Neuronal stem cell (in vitro differentiated cells): ENCODE results near the gene TBCA.

Experiments
- DNase-seq: peaks from one replicate; pipeline ENCODE4 v3.0.0-alpha.2; 2013; ENCODE audit warnings: low spot score
- H2AFZ ChIP-seq: one replicate; pipeline ENCODE4 v1.6.1; 2013; ENCODE audit warnings: mild to moderate bottlenecking, low read length, inconsistent platforms
- H2AK5ac ChIP-seq: 2 replicates; pipeline ENCODE4 v1.6.1; 2013; ENCODE audit warnings: low read depth, mild to moderate bottlenecking, inconsistent platforms, low read length, moderate library complexity, mixed read lengths
- H2BK120ac ChIP-seq: 2 replicates; pipeline ENCODE4 v1.6.1; 2013; ENCODE audit warnings: low read depth, mild to moderate bottlenecking, inconsistent platforms, low read length, moderate library complexity, mixed read lengths
- H2BK12ac ChIP-seq: one replicate; pipeline ENCODE4 v1.6.1; 2013; ENCODE audit warnings: low read length, inconsistent platforms
- H2BK15ac ChIP-seq: 2 replicates; pipeline ENCODE4 v1.6.1; 2013; ENCODE audit warnings: mild to moderate bottlenecking, low read length, inconsistent platforms, mixed read lengths
- H2BK5ac ChIP-seq: one replicate; pipeline ENCODE4 v1.6.1; 2013; ENCODE audit warnings: inconsistent platforms, mild to moderate bottlenecking, low read length, moderate library complexity
- H3K14ac ChIP-seq: one replicate; pipeline ENCODE4 v1.6.1; 2013; ENCODE audit warnings: low read length, inconsistent platforms
- H3K18ac ChIP-seq: 2 replicates; pipeline ENCODE4 v1.6.1; 2013; ENCODE audit warnings: low read length, inconsistent platforms
- H3K23ac ChIP-seq: 2 replicates; pipeline ENCODE4 v1.6.1; 2013; ENCODE audit warnings: low read depth, mild to moderate bottlenecking, mixed read lengths, low read length, inconsistent platforms; ENCODE audit not compliant: poor library complexity
- H3K27ac ChIP-seq: replicated peaks from 3 replicates; pipeline ENCODE4 v1.5.1; 2013; ENCODE audit warnings: low read length, inconsistent platforms
- H3K27me3 ChIP-seq, 3 experiments: 2 replicates each; pipeline ENCODE4 v1.6.1; 2013; ENCODE audit warnings: low read length in 3 of 3, mild to moderate bottlenecking in 2 of 3, inconsistent platforms in 1 of 3, low read depth in 1 of 3, mixed read lengths in 1 of 3, moderate library complexity in 1 of 3; ENCODE audit not compliant: control insufficient read depth in 3 of 3, insufficient read depth in 3 of 3
- H3K36me3 ChIP-seq, 2 donors: replicated peaks in 1 of 2; 2 replicates each; pipeline ENCODE4 v1.6.1; 2013; ENCODE audit warnings: low read length in 2 of 2; ENCODE audit not compliant: control insufficient read depth in 2 of 2, insufficient read depth in 2 of 2
- H3K4ac ChIP-seq: 2 replicates; pipeline ENCODE4 v1.6.1; 2013; ENCODE audit warnings: inconsistent platforms, mild to moderate bottlenecking, low read length, moderate library complexity
- H3K4me1 ChIP-seq, 2 donors: 1 replicate in 1 of 2; 2 replicates in 1 of 2; pipeline ENCODE4 v1.6.1; 2013; ENCODE audit warnings: low read length in 2 of 2, low read depth in 1 of 2; ENCODE audit not compliant: control insufficient read depth in 2 of 2, insufficient read depth in 1 of 2
- H3K4me2 ChIP-seq: one replicate; pipeline ENCODE4 v1.6.1; 2013; ENCODE audit warnings: mild to moderate bottlenecking, low read length, inconsistent platforms; ENCODE audit not compliant: insufficient read depth, poor library complexity, severe bottlenecking
- H3K4me3 ChIP-seq, 2 donors: 2 replicates each; pipeline ENCODE4 v1.5.1; 2013; ENCODE audit warnings: low read length in 2 of 2, mild to moderate bottlenecking in 2 of 2, inconsistent platforms in 1 of 2, moderate library complexity in 1 of 2
- H3K79me1 ChIP-seq: one replicate; pipeline ENCODE4 v1.6.1; 2013; ENCODE audit warnings: low read depth, mild to moderate bottlenecking, inconsistent platforms, low read length, moderate library complexity
- H3K9ac ChIP-seq: one replicate; pipeline ENCODE4 v1.6.1; 2013; ENCODE audit warnings: mild to moderate bottlenecking, low read depth, low read length, inconsistent platforms; ENCODE audit not compliant: poor library complexity
- H3K9me3 ChIP-seq, 2 donors: replicated peaks in 1 of 2; 2 replicates each; pipeline versions ENCODE3 to v1.6.1; 2013; ENCODE audit warnings: low read length in 2 of 2, mild to moderate bottlenecking in 2 of 2, inconsistent platforms in 1 of 2, low read depth in 1 of 2, mixed read lengths in 1 of 2, moderate library complexity in 1 of 2; ENCODE audit not compliant: control insufficient read depth in 2 of 2, insufficient read depth in 1 of 2
- H4K8ac ChIP-seq: one replicate; pipeline ENCODE4 v1.6.1; 2013; ENCODE audit warnings: low read depth, mild to moderate bottlenecking, inconsistent platforms, low read length, moderate library complexity
- H4K91ac ChIP-seq: one replicate; pipeline ENCODE4 v1.6.1; 2013; ENCODE audit warnings: low read length, low read depth, mild to moderate bottlenecking, inconsistent platforms; ENCODE audit not compliant: poor library complexity
- WGBS, 2 donors: extraction: QIAGEN DNeasy Blood & Tissue Kit; methylation state at CpG; one replicate each; pipeline ENCODE4 v1.1.7; 2013; ENCODE audit warnings: missing lambda C conversion rate in 2 of 2, mixed read lengths in 1 of 2; ENCODE audit not compliant: insufficient read length in 2 of 2, insufficient replicate concordance in 1 of 2; ENCODE audit errors: extremely low coverage in 2 of 2; 5-methylcytosine and 5-hydroxymethylcytosine counted together

The TBCA gene

GRCh38 chr5:77663090-77663863, 112.9 kb downstream of the TBCA start:
- WGBS, 2 donors, result no CpG with 5 or more reads among the region's 7 CpGs
- Histone ChIP-seq H2BK5ac (no peak overlapping the region), H3K14ac (no peak overlapping the region), H3K4me3 (no peak overlapping the region), H3K18ac (no peak overlapping the region), H2BK120ac (no peak overlapping the region), H2AFZ (no peak overlapping the region), H2AK5ac (no peak overlapping the region), H2BK15ac (no peak overlapping the region), H3K4me1 (peaks cover 0 to 2% of the 10 kb centered on the region in 2 donors), H3K4me2 (no peak overlapping the region), H2BK12ac (no peak overlapping the region), H3K9ac (no peak overlapping the region), H3K27me3 (peaks cover 0 to 59% (median 0%) of the 10 kb centered on the region in 3 experiments), H4K91ac (no peak overlapping the region), H3K23ac (no peak overlapping the region), H3K9me3 (no peaks in the 10 kb centered on the region), H3K4ac (no peak overlapping the region), H3K79me1 (no peaks in the 10 kb centered on the region), H3K27ac (no peak overlapping the region), H3K36me3 (no peaks in the 10 kb centered on the region), H4K8ac (no peak overlapping the region)
- no peak for DNase-seq

- Histone ChIP-seq H4K8ac (no peak overlapping the region), H3K18ac (no peak overlapping the region), H3K27ac (no peak overlapping the region), H3K4me1 (peaks cover 0 to 2% of the 10 kb centered on the region in 2 donors), H4K91ac (no peak overlapping the region), H3K9ac (no peak overlapping the region), H2BK12ac (no peak overlapping the region), H3K36me3 (no peaks in the 10 kb centered on the region), H2BK120ac (no peak overlapping the region), H3K9me3 (no peaks in the 10 kb centered on the region), H3K4me2 (no peak overlapping the region), H3K4me3 (no peak overlapping the region), H2BK15ac (no peak overlapping the region), H2BK5ac (no peak overlapping the region), H3K79me1 (no peaks in the 10 kb centered on the region), H3K14ac (no peak overlapping the region), H3K4ac (no peak overlapping the region), H2AFZ (no peak overlapping the region), H3K27me3 (peaks cover 0 to 60% (median 0%) of the 10 kb centered on the region in 3 experiments), H2AK5ac (no peak overlapping the region), H3K23ac (no peak overlapping the region)
- DNase-seq, result no peak
These were observed 113.5 kb downstream of the TBCA start for GRCh38 chr5:77662635-77663034.

- no peak overlapping the region for H3K18ac ChIP-seq
- no peak overlapping the region for H4K91ac ChIP-seq
- DNase-seq, result no peak
- no peak overlapping the region for H3K4me2 ChIP-seq
- no peak overlapping the region for H2BK120ac ChIP-seq
- no peak overlapping the region for H3K4ac ChIP-seq
- H3K79me1 ChIP-seq, result no peaks in the 10 kb centered on the region
- no peaks in the 10 kb centered on the region for H3K9me3 ChIP-seq
- H3K36me3 ChIP-seq, result no peaks in the 10 kb centered on the region
- H3K9ac ChIP-seq, result no peak overlapping the region
- no peak overlapping the region for H3K27ac ChIP-seq
- H2BK5ac ChIP-seq, result no peak overlapping the region
- no peaks in the 10 kb centered on the region for H3K4me1 ChIP-seq
- H3K23ac ChIP-seq, result no peak overlapping the region
- H2AK5ac ChIP-seq, result no peak overlapping the region
- H2BK12ac ChIP-seq, result no peak overlapping the region
- H4K8ac ChIP-seq, result no peak overlapping the region
- H3K27me3 ChIP-seq, result peaks cover 0 to 60% (median 0%) of the 10 kb centered on the region in 3 experiments
- no peak overlapping the region for H3K4me3 ChIP-seq
- no peak overlapping the region for H2AFZ ChIP-seq
- no peak overlapping the region for H2BK15ac ChIP-seq
- H3K14ac ChIP-seq, result no peak overlapping the region
These were observed 117.5 kb downstream of the TBCA start for GRCh38 chr5:77658662-77659061.

- WGBS, 2 donors, result no CpG with 5 or more reads among the region's 2 CpGs
- H3K4me3 ChIP-seq, result no peak overlapping the region
- no peak overlapping the region for H2BK15ac ChIP-seq
- no peak overlapping the region for H3K23ac ChIP-seq
- no peak overlapping the region for H2AK5ac ChIP-seq
- H2BK5ac ChIP-seq, result no peak overlapping the region
- no peak overlapping the region for H3K27ac ChIP-seq
- H3K36me3 ChIP-seq, result no peaks in the 10 kb centered on the region
- peaks cover 0 to 1% of the 10 kb centered on the region in 2 donors for H3K9me3 ChIP-seq
- no peak overlapping the region for H3K14ac ChIP-seq
- H4K8ac ChIP-seq, result no peak overlapping the region
- no peak overlapping the region for H4K91ac ChIP-seq
- H2AFZ ChIP-seq, result no peak overlapping the region
- no peak overlapping the region for H3K4me2 ChIP-seq
- no peaks in the 10 kb centered on the region for H3K4me1 ChIP-seq
- H2BK120ac ChIP-seq, result no peak overlapping the region
- H3K79me1 ChIP-seq, result no peaks in the 10 kb centered on the region
- H3K9ac ChIP-seq, result no peak overlapping the region
- H3K4ac ChIP-seq, result no peak overlapping the region
- DNase-seq, result no peak
- peaks cover 0 to 86% (median 1%) of the 10 kb centered on the region in 3 experiments for H3K27me3 ChIP-seq
- no peak overlapping the region for H2BK12ac ChIP-seq
- no peak overlapping the region for H3K18ac ChIP-seq
These were observed 124.8 kb downstream of the TBCA start for GRCh38 chr5:77651343-77651742.
